HPDE6-E6E7 (cell line): ENCODE data around the gene GALNT15.

ENCODE experiments used
- DNase-seq: peaks from one replicate; pipeline ENCODE4 v3.0.0; 2011; ENCODE audit warnings: missing footprints; ENCODE audit errors: extremely low spot score

Gene GALNT15

GRCh38 chr3:16224325-16224724, 49.8 kb downstream of the GALNT15 start:
- DNase-seq, result no peak

GRCh38 chr3:16227566-16227965, 53.1 kb downstream of the GALNT15 start:
- DNase-seq, result no peak

DNA sequence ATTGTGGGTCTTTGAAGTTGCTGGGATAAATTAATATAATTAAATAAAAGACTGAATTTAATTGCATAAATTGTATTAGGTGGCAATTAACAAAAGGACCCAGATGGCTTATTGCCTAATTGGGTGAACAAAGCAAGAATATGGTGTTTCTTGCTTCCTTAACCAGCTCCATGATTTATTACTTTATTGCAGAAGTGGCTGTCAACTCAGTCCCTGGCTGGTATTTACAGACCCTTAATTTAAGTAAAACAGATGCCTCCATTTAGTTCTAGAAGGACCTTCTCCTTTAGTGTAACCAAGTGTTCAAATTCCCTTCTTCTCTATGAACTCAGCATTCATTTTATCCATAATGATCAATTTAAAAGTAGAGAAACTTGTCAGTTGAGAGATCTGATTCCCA, 55.2 kb downstream of the GALNT15 start:
- no peak for DNase-seq

DNA sequence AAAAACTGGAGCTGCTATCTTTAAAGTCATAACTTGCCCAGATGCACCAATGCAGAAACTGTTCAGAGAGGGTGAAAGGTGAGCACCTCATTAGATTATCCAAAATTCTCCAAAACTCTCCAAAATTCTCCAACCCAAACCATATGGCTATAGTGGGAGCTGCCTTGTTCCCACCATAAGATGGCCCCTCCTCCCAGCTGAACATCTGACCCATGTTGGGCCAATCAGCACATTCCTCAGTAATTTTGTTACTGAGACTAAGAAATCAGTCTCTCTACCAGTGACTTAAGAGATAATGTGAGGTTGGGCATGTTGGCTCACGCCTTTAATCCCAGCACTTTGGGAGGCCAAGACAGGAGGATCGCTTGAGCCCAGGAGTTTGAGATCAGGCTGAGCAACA, 57.5 kb downstream of the GALNT15 start:
- DNase-seq, result no peak

GRCh38 chr3:16233806-16234205, 59.3 kb downstream of the GALNT15 start:
- DNase-seq, result no peak

DNA sequence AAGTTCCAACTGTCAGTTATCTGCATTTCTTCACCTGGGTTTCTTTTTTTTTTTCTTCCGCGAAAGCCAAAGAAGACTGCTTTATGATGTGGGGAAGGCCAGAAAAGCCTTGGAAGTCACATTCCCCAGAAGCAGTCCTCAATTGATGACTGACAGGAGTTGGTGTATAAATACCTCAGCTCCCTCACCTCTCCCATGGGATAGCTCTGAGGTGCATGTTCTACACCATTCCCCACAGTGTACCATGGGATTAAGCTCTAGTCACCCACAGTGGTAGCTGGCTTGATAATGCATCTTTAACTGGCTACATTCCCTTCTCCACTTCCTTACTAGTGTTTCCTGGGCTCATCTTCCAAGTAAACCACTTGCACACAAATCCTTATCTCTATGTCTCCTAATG, 59.8 kb downstream of the GALNT15 start:
- DNase-seq, result no peak

DNA sequence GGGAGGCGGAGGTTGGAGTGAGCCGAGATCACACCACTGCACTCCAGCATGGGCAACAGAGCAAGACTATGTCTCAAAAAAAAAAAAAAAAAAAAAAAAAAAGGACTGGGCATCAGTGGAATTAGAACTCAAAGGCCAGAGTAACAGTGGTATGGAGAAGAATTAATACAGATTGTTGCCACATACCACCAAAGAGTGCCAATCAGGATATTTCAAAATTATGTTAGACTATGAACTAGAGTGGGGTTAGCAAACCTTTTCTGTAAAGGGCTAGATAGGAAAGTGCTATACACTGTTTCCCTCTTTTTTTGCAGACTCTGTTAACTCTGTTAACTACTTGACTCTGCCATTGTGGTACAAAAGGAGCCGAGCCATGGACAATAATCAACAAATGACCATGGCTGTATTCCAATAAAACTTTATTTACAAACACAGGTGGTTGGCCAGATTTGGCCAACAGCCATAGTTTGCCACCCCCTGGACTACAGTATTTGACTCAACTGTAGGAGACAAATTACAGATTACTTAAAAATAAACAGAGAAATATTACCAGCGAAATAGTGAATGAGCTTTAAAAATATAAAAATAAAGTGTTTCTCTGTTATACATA, 61.7 kb downstream of the GALNT15 start:
- DNase-seq, result no peak

- no peak for DNase-seq
Observed at GRCh38 chr3:16236856-16237393, 62.4 kb downstream of the GALNT15 start.

GRCh38 chr3:16239086-16239770, 64.7 kb downstream of the GALNT15 start:
- no peak for DNase-seq

- no peak for DNase-seq
Observed at GRCh38 chr3:16239780-16240179, 65.3 kb downstream of the GALNT15 start.

DNA sequence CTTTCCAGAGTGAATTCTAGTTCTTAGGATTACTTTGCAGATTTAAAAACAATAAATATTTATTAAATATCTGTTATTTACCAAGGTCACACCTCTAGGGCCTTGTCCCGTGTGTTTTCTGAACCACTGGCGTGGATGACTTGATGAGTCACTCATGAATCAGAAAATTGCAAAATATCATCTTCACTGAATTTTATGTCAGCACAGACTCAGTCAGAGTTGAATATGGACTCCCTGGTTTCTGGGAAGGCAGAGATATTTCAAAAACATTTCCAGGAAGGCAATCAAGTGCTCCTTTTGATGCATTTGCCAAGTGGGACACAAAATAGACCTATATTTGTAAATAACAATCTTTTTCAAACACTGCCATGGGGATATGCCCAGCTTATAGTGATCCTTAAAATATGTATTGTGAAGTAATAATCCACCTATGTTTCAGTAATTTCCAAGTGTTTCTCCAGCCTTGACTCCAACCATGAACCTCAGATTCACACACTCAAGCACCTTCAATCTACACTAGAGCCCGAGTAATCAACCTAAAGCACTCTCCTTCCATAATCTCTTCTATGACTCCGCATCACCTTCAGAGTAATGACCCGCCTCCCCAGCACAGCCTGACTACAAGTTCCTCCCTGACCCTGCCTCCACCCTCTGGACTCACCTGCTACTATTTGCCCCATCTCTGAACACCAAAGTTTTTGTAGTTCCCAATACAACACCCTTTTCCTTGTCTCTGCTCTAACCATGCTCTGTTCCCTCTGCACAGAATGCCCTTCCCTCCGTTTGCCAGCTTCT, 65.9 kb downstream of the GALNT15 start:
- DNase-seq, result peak; percentile 17

DNA sequence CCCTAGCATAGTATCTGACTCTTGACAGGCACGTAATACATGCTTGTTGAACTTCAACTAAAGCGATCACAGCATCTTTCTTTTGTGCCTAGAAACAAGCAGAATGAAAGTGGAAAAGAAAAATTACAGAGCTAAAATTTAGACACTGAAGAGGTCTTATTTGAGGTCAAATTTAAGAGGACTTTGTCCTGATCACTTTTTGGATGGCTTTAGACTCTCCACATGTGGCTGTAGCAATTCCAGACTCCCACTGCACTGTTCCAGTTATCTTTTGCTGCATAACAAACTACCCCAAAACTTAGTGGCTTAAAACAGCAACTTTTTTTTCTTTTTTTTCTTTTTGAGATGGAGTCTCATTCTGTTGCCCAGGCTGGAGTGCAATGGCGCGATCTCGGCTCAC, 66.7 kb downstream of the GALNT15 start:
- DNase-seq, result no peak

- DNase-seq, result no peak
Observed at GRCh38 chr3:16242177-16242576, 67.7 kb downstream of the GALNT15 start.

- no peak for DNase-seq
Observed at GRCh38 chr3:16243706-16244490, 69.4 kb downstream of the GALNT15 start.

DNA sequence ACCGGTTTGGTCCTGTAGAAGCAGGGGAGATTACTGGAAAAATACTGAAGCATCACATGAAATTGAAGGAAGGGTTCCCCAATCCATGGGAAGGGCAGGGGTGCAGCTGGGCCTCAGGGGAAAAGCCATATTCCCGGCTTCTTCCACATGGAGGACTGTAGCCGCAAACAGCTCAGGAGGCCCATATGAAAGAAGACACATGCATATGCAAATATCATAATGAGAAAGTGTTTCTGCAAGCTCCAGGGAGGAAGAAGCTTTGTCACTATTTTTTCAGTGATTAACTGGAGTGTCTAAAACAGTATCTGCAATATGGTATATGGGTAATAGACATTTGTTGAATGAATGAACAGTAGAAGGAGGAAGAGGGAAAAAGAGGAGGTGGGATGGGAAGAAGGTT, 71.1 kb downstream of the GALNT15 start:
- no peak for DNase-seq

DNA sequence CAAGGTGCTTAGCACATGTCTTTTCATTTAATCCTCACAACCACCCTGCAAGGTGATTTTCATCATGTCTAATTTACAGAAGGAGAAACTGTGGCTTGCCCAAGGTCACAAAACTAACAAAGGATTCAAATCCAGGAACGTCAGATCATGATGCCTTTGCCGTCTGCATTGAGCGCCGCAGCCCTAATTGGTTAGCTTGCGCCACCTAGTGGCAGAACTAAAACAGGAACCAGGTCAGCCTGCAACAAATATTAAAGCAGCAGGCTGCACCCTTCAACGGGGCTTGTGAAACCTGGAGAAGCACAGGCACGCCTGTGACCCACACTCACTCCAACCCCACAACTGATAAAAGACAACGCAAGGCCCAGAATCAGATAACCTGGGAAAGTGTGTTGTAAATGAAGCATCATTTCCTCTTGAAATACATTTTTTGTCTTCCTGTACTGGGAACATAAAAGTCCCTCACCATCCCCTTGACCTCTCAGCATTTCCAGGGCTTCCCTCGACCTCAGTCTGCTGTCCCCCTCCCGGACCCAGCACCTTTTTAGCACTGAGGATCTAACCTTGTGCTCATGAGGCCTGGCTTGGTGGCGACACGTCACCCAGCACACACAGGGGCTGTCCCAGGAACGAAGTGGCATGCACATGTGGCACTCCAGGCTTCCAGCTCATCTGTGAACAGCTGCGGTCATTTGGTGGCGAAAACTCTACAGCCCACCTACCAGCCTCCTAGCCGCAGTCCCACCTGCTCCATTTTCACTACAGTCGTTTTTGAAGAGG, 73.0 kb downstream of the GALNT15 start:
- DNase-seq, result peak; percentile 20

GRCh38 chr3:16248556-16248955, 74.1 kb downstream of the GALNT15 start:
- no peak for DNase-seq

DNA sequence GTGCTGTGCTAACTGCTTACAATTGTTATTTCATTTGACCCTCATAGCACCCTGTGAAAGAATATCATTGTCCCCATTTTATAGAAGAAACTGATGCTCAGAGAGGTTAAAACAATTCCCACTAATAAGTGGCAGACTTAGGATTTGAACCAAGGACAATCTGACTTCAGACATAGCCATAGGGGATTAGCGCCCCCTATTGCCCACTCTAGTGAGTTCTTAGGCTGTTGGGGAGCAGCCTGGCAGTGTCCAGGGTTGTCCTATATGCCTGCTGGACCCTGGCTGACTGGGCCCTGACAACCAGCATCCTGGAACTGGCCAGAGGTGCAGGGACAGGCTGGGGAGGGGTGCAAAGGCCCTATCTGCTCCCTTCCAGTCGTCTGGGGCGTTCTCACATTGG, 74.9 kb downstream of the GALNT15 start:
- no peak for DNase-seq

DNA sequence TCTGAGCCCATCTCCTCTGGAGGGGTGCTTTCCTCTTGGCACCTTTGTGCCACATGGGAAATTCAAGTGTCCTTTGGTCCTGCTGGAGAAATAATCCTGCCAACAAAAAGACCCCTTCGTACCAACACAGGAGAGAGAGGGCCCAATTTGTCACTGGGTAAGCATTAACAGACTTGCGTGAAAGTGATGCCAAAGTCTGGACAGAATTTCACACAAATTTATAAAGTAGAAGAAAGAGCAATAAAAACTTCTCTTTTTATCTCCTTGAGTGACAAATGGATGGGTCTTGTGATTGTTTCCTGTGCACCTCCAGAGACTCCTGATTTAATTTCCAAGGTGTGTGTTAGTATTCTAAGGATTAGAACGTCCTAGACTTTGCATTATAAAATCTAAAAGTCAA, 75.4 kb downstream of the GALNT15 start:
- DNase-seq, result no peak

- no peak for DNase-seq
Observed at GRCh38 chr3:16251316-16252085, 77.0 kb downstream of the GALNT15 start.
